Liver (tissue), 3 donors: Measurements from ENCODE around the gene TCF7L1.

Experiments
- EGR1 ChIP-seq, 2 donors: IDR thresholded peaks; 2 replicates each; pipeline ENCODE4 v1.6.1; 2016 to 2018; ENCODE audit warnings: antibody characterized with exemption in 2 of 2, low read depth in 2 of 2
- FOXA1 ChIP-seq: IDR thresholded peaks from 2 replicates; pipeline ENCODE4 v1.6.1; 2016; ENCODE audit warnings: antibody characterized with exemption
- GABPA ChIP-seq, 2 donors: IDR thresholded peaks in 1 of 2; conservative IDR thresholded peaks in 1 of 2; 2 replicates each; pipeline ENCODE4 v1.6.1; 2016; ENCODE audit warnings: antibody characterized with exemption in 2 of 2, mild to moderate bottlenecking in 1 of 2, moderate library complexity in 1 of 2
- JUND ChIP-seq, 2 donors: IDR thresholded peaks; 2 replicates each; pipeline ENCODE4 v1.6.1; 2016; ENCODE audit warnings: antibody characterized with exemption in 2 of 2
- RAD21 ChIP-seq, 2 donors: IDR thresholded peaks; 2 replicates each; pipeline ENCODE4 v1.6.1; 2016; ENCODE audit warnings: antibody characterized with exemption in 2 of 2, mild to moderate bottlenecking in 2 of 2
- RXRA ChIP-seq, 2 donors: IDR thresholded peaks; 2 replicates each; pipeline ENCODE4 v1.6.1; 2017 to 2018; ENCODE audit warnings: antibody characterized with exemption in 2 of 2, mild to moderate bottlenecking in 1 of 2
- SP1 ChIP-seq: IDR thresholded peaks from 2 replicates; pipeline ENCODE4 v1.6.1; 2018; ENCODE audit warnings: antibody characterized with exemption, mild to moderate bottlenecking
- TAF1 ChIP-seq: conservative IDR thresholded peaks from 2 replicates; pipeline ENCODE4 v1.6.1; 2016; ENCODE audit warnings: antibody characterized with exemption, mild to moderate bottlenecking
- YY1 ChIP-seq: IDR thresholded peaks from 2 replicates; pipeline ENCODE4 v1.6.1; 2016; ENCODE audit warnings: antibody characterized with exemption, mild to moderate bottlenecking
- TF ChIP-seq, protein P1 (sequence below): fragments of 150-350 bp; IDR thresholded peaks from 2 replicates; pipeline ENCODE4 v1.5.1; 2017; ENCODE audit warnings: improper control_type of control experiment, low read depth, low read length; ENCODE audit not compliant: missing input control
- TF ChIP-seq, protein P2 (sequence below): IDR thresholded peaks from 2 replicates; pipeline ENCODE4 v1.6.1; 2016; ENCODE audit warnings: antibody characterized with exemption
- TF ChIP-seq, protein P3 (sequence below): IDR thresholded peaks from 2 replicates; pipeline ENCODE4 v1.6.1; 2016; ENCODE audit warnings: antibody characterized with exemption
- TF ChIP-seq, protein P4 (sequence below): IDR thresholded peaks from 2 replicates; pipeline ENCODE4 v1.6.1; 2016; ENCODE audit warnings: antibody characterized with exemption
- TF ChIP-seq, protein P5 (sequence below): IDR thresholded peaks from 2 replicates; pipeline ENCODE4 v1.6.1; 2016; ENCODE audit warnings: antibody characterized with exemption, mild to moderate bottlenecking
- donor health status: healthy.
- donor health status: healthy.

DNA sequence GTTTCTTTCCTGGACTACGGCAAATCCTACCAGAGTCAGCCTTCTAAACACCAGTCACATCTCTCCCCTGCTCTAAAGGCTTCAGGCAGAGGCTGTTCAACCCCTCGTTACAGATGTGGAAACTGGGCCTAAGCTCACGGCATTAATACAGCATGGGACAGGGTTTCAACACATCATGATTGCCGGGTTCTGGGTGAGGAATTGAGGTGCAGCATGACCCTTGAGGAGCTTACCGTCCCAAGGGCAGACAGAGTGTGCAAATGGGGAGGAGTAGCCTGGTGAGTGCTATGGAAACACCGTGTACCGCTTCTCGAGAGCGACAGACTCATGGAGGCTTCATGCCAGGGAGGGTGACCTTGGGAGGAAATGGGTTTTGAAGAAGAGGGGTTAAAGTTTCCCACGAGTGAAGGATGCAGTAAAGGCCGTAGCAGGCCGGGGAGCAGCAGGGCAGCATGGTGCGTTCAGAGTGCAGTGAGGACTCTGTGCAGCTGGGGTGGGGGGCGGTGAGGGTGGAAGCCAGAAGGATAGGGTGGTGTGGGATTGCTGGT, 143.5 kb downstream of the TCF7L1 start:
- TF ChIP-seq, protein P1, sequence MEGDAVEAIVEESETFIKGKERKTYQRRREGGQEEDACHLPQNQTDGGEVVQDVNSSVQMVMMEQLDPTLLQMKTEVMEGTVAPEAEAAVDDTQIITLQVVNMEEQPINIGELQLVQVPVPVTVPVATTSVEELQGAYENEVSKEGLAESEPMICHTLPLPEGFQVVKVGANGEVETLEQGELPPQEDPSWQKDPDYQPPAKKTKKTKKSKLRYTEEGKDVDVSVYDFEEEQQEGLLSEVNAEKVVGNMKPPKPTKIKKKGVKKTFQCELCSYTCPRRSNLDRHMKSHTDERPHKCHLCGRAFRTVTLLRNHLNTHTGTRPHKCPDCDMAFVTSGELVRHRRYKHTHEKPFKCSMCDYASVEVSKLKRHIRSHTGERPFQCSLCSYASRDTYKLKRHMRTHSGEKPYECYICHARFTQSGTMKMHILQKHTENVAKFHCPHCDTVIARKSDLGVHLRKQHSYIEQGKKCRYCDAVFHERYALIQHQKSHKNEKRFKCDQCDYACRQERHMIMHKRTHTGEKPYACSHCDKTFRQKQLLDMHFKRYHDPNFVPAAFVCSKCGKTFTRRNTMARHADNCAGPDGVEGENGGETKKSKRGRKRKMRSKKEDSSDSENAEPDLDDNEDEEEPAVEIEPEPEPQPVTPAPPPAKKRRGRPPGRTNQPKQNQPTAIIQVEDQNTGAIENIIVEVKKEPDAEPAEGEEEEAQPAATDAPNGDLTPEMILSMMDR, result no peak
- no peak for TF ChIP-seq SP1
- no peak for TF ChIP-seq EGR1 (IDR thresholded peaks at IDR 0.05; ENCODE audit: low read depth in 2 of 2)
- no peak for TF ChIP-seq GABPA (IDR thresholded peaks at IDR 0.05 in 1 of 2, conservative IDR thresholded peaks at IDR 0.05 in 1 of 2)
- no peak for TF ChIP-seq TAF1
- no peak for TF ChIP-seq RXRA (IDR thresholded peaks at IDR 0.05)
- no peak for TF ChIP-seq JUND (IDR thresholded peaks at IDR 0.05)
- TF ChIP-seq, protein P2, sequence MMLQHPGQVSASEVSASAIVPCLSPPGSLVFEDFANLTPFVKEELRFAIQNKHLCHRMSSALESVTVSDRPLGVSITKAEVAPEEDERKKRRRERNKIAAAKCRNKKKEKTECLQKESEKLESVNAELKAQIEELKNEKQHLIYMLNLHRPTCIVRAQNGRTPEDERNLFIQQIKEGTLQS, result no peak
- no peak for TF ChIP-seq YY1
- TF ChIP-seq, protein P3, sequence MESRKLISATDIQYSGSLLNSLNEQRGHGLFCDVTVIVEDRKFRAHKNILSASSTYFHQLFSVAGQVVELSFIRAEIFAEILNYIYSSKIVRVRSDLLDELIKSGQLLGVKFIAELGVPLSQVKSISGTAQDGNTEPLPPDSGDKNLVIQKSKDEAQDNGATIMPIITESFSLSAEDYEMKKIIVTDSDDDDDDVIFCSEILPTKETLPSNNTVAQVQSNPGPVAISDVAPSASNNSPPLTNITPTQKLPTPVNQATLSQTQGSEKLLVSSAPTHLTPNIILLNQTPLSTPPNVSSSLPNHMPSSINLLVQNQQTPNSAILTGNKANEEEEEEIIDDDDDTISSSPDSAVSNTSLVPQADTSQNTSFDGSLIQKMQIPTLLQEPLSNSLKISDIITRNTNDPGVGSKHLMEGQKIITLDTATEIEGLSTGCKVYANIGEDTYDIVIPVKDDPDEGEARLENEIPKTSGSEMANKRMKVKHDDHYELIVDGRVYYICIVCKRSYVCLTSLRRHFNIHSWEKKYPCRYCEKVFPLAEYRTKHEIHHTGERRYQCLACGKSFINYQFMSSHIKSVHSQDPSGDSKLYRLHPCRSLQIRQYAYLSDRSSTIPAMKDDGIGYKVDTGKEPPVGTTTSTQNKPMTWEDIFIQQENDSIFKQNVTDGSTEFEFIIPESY, result no peak
- TF ChIP-seq FOXA1, result no peak
- no peak for TF ChIP-seq RAD21 (IDR thresholded peaks at IDR 0.05)
- TF ChIP-seq, protein P4, sequence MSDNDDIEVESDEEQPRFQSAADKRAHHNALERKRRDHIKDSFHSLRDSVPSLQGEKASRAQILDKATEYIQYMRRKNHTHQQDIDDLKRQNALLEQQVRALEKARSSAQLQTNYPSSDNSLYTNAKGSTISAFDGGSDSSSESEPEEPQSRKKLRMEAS, result no peak
- TF ChIP-seq, protein P5, sequence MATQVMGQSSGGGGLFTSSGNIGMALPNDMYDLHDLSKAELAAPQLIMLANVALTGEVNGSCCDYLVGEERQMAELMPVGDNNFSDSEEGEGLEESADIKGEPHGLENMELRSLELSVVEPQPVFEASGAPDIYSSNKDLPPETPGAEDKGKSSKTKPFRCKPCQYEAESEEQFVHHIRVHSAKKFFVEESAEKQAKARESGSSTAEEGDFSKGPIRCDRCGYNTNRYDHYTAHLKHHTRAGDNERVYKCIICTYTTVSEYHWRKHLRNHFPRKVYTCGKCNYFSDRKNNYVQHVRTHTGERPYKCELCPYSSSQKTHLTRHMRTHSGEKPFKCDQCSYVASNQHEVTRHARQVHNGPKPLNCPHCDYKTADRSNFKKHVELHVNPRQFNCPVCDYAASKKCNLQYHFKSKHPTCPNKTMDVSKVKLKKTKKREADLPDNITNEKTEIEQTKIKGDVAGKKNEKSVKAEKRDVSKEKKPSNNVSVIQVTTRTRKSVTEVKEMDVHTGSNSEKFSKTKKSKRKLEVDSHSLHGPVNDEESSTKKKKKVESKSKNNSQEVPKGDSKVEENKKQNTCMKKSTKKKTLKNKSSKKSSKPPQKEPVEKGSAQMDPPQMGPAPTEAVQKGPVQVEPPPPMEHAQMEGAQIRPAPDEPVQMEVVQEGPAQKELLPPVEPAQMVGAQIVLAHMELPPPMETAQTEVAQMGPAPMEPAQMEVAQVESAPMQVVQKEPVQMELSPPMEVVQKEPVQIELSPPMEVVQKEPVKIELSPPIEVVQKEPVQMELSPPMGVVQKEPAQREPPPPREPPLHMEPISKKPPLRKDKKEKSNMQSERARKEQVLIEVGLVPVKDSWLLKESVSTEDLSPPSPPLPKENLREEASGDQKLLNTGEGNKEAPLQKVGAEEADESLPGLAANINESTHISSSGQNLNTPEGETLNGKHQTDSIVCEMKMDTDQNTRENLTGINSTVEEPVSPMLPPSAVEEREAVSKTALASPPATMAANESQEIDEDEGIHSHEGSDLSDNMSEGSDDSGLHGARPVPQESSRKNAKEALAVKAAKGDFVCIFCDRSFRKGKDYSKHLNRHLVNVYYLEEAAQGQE, result no peak
